SK-N-SH treated with all-trans-retinoic acid at 6 μM for 48 hours (cell line): ENCODE results near the gene TRIM21.

ENCODE experiments used
- CREB5 ChIP-seq: fragments of 250-450 bp; sonication (Bioruptor Pico); IDR thresholded peaks from 2 replicates; pipeline ENCODE4 v1.5.1; 2020; ENCODE audit warnings: low read depth, mild to moderate bottlenecking, moderate library complexity
- POU6F1 ChIP-seq: fragments of 250-450 bp; sonication (Bioruptor Pico); IDR thresholded peaks from 2 replicates; pipeline ENCODE4 v1.8.0; 2021; ENCODE audit warnings: low read depth, mild to moderate bottlenecking, moderate library complexity, borderline replicate concordance

- no peak for TF ChIP-seq CREB5 (CRISPR knock-in tag)
- TF ChIP-seq POU6F1 (CRISPR knock-in tag): no peak
These were observed at the start of gene TRIM21 for GRCh38 chr11:4393209-4393857.
